HG02678 (cell line): Measurements from ENCODE around the gene CDK2.

Experiments
- ATAC-seq: cut with Tn5 transposase; IDR thresholded peaks from one replicate; pipeline ENCODE4 v1.9.1; 2021; ENCODE audit warnings: mild to moderate bottlenecking, moderate library complexity; ENCODE audit not compliant: unreplicated experiment

The CDK2 gene

GRCh38 chr12:55937981-55938380 lies 28.6 kb upstream of the CDK2 start:
- ATAC-seq: no peak

DNA sequence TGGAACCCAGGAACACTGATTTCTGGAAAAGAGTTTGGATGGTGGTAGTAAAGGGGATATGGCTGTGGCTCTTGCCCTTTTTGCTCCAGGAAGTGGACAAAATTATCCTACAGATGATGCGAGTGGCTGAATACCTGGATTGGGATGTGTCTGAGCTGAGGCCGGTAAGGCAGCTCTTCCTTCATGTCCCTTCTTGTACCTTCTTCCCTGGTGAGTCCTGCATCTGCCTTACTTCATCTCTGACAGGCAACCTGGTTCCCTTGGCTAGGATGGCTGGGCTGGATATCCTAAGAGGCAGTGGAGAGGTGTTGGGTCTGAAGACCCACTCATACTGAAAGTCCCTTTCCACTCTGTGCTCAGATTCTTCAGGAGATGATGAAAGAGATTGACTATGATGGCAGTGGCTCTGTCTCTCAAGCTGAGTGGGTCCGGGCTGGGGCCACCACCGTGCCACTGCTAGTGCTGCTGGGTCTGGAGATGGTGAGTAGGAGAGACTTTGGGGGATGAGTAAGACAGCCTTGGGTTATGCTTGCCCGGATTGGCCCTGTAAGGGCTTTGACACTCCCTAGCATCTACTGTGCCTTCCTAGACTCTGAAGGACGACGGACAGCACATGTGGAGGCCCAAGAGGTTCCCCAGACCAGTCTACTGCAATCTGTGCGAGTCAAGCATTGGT lies 27.7 kb upstream of the CDK2 start:
- ATAC-seq: no peak

- ATAC-seq: peak; percentile 95
Measured at GRCh38 chr12:55940065-55940732, 26.4 kb upstream of the CDK2 start.

DNA sequence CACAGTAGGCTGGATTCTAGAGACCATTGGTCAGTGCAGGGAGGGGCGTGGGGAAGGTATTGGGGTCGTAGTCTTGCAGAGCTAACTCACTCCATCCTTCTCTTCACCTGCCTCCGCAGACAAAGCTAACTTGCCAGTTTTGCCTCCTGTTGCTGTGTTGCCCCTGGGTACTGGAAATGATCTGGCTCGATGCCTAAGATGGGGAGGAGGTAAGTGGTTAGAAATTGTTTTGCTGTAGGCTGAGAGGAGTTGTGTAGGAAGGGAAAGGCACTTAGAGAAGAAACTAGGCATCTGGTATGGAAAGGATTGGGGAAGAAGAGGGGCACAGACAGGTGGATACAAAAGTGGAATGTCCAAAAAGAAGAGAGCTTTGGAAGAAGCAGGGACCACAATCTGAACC lies 24.6 kb upstream of the CDK2 start:
- no peak for ATAC-seq

DNA sequence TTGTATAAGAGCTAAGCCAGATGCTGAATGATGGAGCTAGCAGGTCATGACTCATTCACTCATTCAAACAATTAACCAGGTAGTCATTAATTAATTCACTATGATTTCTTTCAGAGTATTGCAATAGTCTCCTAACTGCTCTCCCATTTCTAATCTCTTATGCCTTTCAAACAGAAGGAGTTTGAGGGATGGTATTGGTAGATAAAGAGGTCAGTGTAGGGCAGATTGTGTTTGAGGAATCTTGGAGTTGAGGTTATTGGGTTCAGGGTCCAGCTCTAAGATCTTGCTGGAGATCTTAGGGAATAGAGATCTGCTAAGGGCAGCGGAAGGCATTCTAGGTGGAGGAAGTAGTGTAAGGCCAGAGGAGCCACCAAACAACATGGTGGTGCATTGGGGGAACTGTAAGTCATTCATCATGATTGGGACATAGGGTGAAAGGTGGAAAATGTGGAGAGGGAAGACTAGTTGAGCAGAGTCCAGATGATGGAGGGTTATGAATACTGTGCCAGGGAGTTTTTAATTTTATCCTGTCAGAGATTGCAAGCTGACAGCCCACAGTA lies 24.0 kb upstream of the CDK2 start:
- ATAC-seq: no peak

DNA sequence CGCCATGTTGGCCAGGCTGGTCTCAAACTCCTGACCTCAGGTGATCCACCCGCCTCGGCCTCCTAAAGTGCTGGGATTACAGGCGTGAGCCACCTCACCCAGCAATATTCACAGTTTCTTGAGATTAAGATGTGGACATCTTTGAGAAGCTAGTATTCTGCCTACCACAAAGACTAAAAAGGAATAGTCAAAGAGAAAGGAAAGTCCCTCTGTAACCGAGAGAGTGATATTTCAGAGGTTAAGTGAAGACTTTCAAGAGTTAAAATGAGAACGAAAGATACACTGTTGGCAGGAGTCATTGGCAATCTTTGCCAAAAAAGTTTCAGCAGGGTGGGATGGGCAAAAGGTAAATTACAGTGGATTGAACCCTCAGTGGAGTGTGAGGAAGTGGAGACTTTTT lies 20.1 kb upstream of the CDK2 start:
- no peak for ATAC-seq

DNA sequence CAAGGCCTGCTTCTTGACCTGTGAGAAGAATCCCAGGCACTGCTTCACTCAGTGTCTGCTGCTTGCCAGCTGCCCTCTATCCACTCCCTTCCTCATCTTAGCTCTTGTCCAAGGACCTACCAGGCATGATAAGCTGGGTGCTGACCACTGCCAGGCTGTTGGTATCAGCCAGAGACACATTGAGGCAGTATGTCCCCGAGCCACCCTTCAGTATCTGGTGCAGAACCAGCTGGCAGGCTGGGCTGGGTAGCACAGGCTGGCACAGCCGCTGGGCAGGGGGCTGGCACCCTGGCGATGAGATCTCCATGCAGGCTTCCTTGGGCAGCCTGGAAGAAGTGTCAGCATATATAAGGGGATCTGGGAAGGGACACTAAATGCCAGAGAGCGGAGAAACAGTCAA lies 11.3 kb upstream of the CDK2 start:
- no peak for ATAC-seq

DNA sequence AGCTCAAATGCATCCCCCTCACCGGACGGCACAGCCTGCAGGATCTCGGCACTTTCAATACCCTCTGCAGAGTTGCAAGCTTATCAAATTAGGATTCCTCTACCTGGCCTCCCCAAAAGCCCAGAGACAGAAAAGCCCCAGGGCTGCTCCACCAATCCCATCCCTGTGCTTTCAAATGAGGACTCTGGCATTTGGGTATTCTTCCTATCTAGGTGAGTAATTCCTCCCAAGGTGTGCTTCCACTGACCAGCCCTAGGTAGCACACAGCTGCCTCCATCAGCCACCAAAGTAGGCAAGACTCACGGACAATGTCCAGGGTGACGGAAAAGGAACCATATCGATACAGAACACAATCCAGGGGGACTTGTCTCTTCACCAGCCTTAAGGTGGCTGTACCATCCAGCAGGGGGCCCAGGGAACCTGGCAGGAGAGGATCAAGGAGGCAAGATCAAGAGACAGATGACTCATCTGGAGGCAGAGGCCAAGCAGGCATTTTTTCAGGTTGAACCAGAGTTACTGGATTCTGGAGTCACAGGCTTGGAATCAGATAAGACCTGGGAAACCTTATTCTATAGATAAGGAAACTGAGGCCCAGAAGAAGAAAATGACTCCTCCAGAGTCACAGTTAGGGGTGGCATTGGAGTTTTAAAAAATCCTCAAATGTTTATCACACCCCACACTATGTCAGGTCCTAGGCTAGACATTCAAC lies 10.7 kb upstream of the CDK2 start:
- ATAC-seq: no peak

GRCh38 chr12:55957106-55957859 lies 9.3 kb upstream of the CDK2 start:
- no peak for ATAC-seq

GRCh38 chr12:55963760-55964159 lies 2.9 kb upstream of the CDK2 start:
- no peak for ATAC-seq

DNA sequence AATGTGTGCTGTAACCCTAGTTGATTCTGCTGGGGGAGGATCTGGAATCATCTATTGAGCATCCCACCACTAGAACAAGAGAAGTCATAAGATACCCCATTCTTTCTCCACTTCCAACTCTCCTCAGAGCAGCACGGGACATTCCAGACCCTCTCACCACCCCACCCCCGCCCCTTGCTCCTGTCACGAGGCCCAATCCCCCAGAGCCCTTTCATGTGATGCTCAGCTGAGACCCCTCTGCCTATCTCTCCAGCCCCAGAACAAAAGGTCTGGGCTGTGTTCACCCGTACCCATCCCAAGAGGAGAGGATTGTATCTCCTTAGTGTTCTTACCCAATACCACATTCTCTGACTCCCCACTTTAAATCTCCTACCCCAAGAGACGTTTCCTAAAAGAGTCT lies 1.4 kb upstream of the CDK2 start:
- no peak for ATAC-seq

DNA sequence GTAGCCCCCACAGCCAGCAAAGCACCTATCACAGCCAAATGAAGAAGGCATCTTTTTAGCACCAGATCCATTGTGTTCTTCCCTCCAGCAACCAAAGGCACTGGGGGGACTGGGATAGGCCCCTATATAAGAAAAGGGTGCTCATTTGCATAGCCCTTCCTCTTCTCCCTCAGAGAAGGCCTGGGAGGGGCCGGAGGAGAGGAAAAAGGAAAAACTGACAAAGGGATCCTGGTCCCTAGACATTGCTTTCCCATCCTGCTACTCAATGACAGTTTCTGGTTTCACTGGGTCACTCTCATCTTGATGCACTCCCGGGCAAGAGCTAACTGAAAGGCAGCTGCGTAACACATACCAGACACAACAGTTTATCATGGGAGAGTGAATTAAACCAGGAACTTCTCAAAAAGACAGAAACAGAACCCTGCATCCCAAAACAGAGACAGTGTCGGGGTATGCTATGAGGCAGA lies 656 bp upstream of the CDK2 start, which contains the start of gene PMEL:
Gene PMEL, minus strand, starts transcription at position 102 of the 467 bp plus-strand sequence. Its CDS starts 31 bp downstream, at position 71.
- ATAC-seq: no peak

- no peak for ATAC-seq
Measured at GRCh38 chr12:55969356-55969755, 2.7 kb downstream of the CDK2 start.

- ATAC-seq: no peak
Measured at GRCh38 chr12:55970775-55971174, 4.1 kb downstream of the CDK2 start.

GRCh38 chr12:55972042-55972441 lies 5.4 kb downstream of the CDK2 start:
- ATAC-seq: no peak

DNA sequence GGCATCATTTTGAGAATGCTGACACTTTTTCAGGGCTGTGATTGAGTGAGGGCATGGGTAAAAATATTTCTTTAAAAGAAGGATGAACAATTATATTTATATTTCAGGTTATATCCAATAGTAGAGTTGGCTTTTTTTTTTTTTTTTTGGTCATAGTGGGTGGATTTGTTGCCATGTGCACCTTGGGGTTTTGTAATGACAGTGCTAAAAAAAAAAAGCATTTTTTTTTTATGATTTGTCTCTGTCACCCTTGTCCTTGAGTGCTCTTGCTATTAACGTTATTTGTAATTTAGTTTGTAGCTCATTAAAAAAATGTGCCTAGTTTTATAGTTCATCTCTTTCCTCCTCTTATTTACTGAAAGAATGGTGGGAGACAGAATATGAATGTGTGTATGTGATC lies 5.8 kb downstream of the CDK2 start:
- no peak for ATAC-seq

GRCh38 chr12:55972911-55973598 lies 6.4 kb downstream of the CDK2 start:
- ATAC-seq: no peak

DNA sequence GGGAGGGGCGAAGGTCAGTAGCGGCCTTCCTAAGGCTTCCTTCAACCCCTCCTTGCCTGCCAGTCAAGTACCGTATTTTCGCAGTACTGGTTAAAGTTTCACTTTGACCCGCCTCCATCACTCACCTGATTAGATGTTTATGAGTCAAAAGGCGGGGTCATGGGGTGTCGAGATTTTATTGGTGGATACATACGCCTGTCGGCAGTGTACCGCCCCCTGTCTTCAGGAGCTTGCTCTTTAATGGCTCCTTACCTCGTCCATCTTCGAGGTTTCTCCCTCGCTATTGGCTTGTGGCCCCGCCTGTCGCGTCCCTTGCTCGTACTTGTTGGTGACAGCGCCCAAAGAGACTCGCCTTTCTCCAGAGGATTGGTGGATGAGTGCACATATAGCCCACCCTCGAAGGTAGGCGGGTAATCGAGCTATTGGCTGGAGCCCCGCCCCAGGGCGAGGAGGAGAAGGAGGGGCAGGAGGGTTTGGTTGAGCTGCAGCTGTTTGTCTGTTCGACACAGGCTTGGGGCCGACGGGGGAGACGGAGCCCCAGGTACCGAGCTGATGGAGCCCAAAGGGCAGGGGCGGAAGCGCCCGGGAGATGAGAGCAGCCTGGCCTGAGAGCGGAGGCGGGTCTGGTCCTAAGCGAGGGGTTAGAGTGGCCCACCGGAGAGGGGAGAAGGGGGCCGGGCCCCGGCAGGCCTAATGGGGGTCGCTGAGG lies 7.1 kb downstream of the CDK2 start, which contains the start of gene RAB5B:
Gene RAB5B, plus strand, starts transcription at position 480 of the 709 bp plus-strand sequence. CDS start 12,883 bp downstream, outside the sequence.
- peak; percentile 91 for ATAC-seq

- ATAC-seq: peak; percentile 8
Measured at GRCh38 chr12:55974308-55974730, 7.7 kb downstream of the CDK2 start.
